ENCODE measurements around the gene SMYD2. TPM values are rescaled to one million over a fixed set of nuclear protein-coding genes. Genes with fewer than 3 reads are reported as not detected.

SMYD2 gene
- 39.8 TPM for total RNA-seq
- long read RNA-seq, transcript SMYD2-201 (12 exons, 1,671 nt) = major isoform, 54 of 66 reads
- long read RNA-seq, partial matches to known transcripts = 1 of 66 reads
- long read RNA-seq, other reads (novel, unspliced or antisense) = 10 of 66 reads

- Histone ChIP-seq H3K27me3 (no peaks in the 10 kb centered on the region), H3K36me3 (no peaks in the 10 kb centered on the region), H3K4me3 (peak within 1 kb of the TSS; percentile 70), H3K4me1 (peaks cover 8% of the 10 kb centered on the region), H3K9me3 (no peaks in the 10 kb centered on the region), H3K27ac (peak within 1 kb of the TSS; percentile 87)
- intact Hi-C loops (cut with DNase I) = no loop called here
- DNase-seq (peak; percentile 90), ATAC-seq (peak; percentile 88)
- TF ChIP-seq CTCF (IDR thresholded peaks at IDR 0.05) = no peak
These were observed at the start of gene SMYD2 for GRCh38 chr1:214281021-214281719. TSS of gene SMYD2 (plus strand) at chr1:214281159. CDS start at chr1:214281255, 96 bp downstream.

- no peaks in the 10 kb centered on the region for H3K36me3 ChIP-seq
- no peak for DNase-seq
- intact Hi-C loops (cut with DNase I) = no loop called here
These were observed 46.9 kb upstream of the SMYD2 start for GRCh38 chr1:214233856-214234634.

GRCh38 chr1:214234635-214235025 lies 46.3 kb upstream of the SMYD2 start:
- DNase-seq (no peak), ATAC-seq (no peak)
- no peak overlapping the region for H3K4me3 ChIP-seq
- no peaks in the 10 kb centered on the region for H3K27me3 ChIP-seq
- no peak overlapping the region for H3K27ac ChIP-seq
- H3K4me1 ChIP-seq = no peaks in the 10 kb centered on the region
- TF ChIP-seq CTCF (IDR thresholded peaks at IDR 0.05) = no peak
- intact Hi-C loops (cut with DNase I) = no loop called here
- no peaks in the 10 kb centered on the region for H3K9me3 ChIP-seq
- no peaks in the 10 kb centered on the region for H3K36me3 ChIP-seq

More at GRCh38 chr1:214233856-214234634, 46.9 kb upstream of the SMYD2 start:
- Histone ChIP-seq H3K4me3 (no peak overlapping the region), H3K9me3 (no peaks in the 10 kb centered on the region), H3K4me1 (no peaks in the 10 kb centered on the region), H3K27ac (no peak overlapping the region), H3K27me3 (no peaks in the 10 kb centered on the region)
- TF ChIP-seq CTCF (IDR thresholded peaks at IDR 0.05) = no peak
- no peak for ATAC-seq

DNA sequence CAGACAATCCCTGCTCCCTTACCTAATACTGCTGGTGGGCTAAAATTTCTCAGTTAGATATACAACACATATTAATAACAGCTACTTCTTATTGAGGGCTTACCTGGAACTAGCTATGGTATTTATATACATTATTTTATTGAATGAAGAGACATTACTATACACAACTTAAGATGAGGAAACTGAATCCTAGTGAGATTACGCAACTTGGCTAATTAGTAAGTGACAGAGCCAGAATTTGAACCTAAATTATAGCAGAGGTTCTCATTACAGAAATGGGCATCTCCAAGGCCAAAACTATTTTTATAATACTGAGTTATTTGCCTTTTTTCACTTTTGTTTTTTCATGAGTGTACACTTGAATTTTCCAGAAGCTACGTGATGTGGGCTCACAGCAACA lies 44.5 kb upstream of the SMYD2 start:
- Histone ChIP-seq H3K27ac (no peak overlapping the region), H3K36me3 (no peaks in the 10 kb centered on the region), H3K27me3 (peaks cover 4% of the 10 kb centered on the region), H3K4me1 (no peaks in the 10 kb centered on the region), H3K4me3 (no peak overlapping the region), H3K9me3 (no peaks in the 10 kb centered on the region)
- no peak for ATAC-seq
- no peak for DNase-seq
- TF ChIP-seq CTCF (IDR thresholded peaks at IDR 0.05) = no peak
- intact Hi-C loops (cut with DNase I) = no loop called here

DNA sequence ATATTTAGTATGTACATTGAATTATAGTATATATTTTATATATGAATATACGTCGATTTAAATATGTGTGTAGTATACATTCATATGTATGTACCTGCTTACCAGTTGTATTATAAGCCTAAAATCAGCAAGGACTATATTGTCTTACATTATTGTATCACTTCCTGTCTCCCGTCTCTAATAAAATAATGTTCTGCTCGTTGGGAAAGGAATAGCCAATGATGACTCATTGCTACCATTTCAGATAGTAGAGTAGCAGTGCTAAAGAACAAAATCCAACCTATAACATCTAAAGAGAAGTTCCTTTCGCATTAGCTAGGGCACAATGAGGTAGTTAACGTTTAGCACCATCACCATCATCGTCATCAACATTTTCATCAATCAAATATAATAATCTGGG lies 39.9 kb upstream of the SMYD2 start:
- DNase-seq (no peak), ATAC-seq (no peak)
- H3K27ac ChIP-seq = no peak overlapping the region
- H3K9me3 ChIP-seq = no peaks in the 10 kb centered on the region
- peaks cover 6% of the 10 kb centered on the region for H3K27me3 ChIP-seq
- no peaks in the 10 kb centered on the region for H3K36me3 ChIP-seq
- no peak for TF ChIP-seq CTCF (IDR thresholded peaks at IDR 0.05)
- H3K4me1 ChIP-seq = no peaks in the 10 kb centered on the region
- H3K4me3 ChIP-seq = no peak overlapping the region
- intact Hi-C loops (cut with DNase I) = no loop called here
